ENCODE measurements around the gene SYNPO2L.
"Not testable (repeated sequence)": the region's sequence is repeated elsewhere in the genome, so short reads cannot be mapped to it uniquely, and the experiment has no call there.

The SYNPO2L gene, protein sequence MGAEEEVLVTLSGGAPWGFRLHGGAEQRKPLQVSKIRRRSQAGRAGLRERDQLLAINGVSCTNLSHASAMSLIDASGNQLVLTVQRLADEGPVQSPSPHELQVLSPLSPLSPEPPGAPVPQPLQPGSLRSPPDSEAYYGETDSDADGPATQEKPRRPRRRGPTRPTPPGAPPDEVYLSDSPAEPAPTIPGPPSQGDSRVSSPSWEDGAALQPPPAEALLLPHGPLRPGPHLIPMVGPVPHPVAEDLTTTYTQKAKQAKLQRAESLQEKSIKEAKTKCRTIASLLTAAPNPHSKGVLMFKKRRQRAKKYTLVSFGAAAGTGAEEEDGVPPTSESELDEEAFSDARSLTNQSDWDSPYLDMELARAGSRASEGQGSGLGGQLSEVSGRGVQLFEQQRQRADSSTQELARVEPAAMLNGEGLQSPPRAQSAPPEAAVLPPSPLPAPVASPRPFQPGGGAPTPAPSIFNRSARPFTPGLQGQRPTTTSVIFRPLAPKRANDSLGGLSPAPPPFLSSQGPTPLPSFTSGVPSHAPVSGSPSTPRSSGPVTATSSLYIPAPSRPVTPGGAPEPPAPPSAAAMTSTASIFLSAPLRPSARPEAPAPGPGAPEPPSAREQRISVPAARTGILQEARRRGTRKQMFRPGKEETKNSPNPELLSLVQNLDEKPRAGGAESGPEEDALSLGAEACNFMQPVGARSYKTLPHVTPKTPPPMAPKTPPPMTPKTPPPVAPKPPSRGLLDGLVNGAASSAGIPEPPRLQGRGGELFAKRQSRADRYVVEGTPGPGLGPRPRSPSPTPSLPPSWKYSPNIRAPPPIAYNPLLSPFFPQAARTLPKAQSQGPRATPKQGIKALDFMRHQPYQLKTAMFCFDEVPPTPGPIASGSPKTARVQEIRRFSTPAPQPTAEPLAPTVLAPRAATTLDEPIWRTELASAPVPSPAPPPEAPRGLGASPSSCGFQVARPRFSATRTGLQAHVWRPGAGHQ

DNA sequence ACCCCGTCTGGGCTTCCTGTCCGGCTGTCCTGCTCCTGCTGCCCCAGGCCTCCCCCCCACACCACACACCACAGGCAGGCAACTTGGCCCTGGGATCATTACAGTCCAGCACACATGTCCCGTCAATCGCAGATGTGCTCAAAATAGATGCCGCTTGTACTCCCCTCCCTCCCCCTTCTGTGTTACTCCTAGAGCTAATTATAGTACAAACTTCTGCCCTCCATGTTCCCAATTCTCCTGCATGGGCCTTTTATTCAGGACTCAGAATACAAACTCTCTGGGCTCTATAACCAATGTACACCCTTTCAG lies at the start of gene SYNPO2L:
TSS of gene SYNPO2L (minus strand) at position 40 of the 309 bp plus-strand sequence. CDS start 107 bp downstream, outside the sequence.
- Histone ChIP-seq H3K4me1 (ENCODE audit: control insufficient read depth, insufficient read depth, low read length) (no peaks in the 10 kb centered on the region; the same call in 1 of the 2 replicates), H3K36me3 (ENCODE audit: control insufficient read depth, insufficient read depth, low read length) (no peaks in the 10 kb centered on the region), H3K9me3 (ENCODE audit: control insufficient read depth, insufficient read depth, low read depth, low read length) (no peaks in the 10 kb centered on the region), H3K9ac (ENCODE audit: low read length) (no peak within 1 kb of the TSS), H3K27me3 (ENCODE audit: control insufficient read depth, insufficient read depth, low read length) (no peaks in the 10 kb centered on the region), H3K27ac (ENCODE audit: low read depth, low read length) (no peak within 1 kb of the TSS), H3K4me3 (ENCODE audit: low read depth, low read length) (no peak within 1 kb of the TSS)

DNA sequence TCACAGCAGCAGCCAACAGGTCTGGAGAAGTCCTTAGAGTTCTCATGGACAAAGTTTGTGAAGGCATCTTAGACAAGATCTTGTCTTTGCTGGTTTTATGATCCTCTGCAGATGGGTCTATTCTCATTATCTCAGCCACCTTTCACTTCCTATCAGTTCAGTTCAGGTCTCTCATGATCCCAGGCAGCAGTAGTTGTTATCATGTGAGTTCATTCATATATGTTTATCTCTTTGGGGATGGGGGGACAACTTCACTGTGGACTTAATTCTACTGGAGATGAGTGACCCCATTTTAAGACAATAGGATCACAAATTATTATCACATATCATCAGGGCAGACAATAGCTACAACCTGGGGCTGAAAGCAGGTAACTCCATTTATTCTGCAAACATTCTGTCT lies 48.1 kb upstream of the SYNPO2L start:
- not testable (repeated sequence) for H3K36me3 ChIP-seq (ENCODE audit: control insufficient read depth, insufficient read depth, low read length)

DNA sequence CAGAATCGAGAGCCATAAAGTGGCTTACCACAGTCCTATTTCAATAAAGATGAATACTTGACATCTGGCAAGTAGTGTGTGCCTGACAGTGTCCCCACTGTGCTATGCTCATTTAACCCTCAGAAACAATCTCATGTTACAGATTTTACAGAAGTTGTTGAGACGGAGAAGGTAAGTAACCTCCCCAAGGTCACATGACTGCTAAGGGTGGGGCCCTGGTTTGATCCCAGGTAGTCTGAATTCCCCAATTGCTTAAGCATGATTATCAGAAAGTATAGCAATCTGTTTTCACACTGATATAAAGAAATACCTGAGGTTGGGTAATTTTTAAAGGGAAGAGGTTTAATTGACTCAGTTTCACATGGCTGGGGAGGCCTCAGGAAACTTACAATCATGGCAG lies 43.0 kb upstream of the SYNPO2L start:
- not testable (repeated sequence) for H3K9ac ChIP-seq (ENCODE audit: low read length); H3K4me3 ChIP-seq (ENCODE audit: low read depth, low read length); H3K36me3 ChIP-seq (ENCODE audit: control insufficient read depth, insufficient read depth, low read length); H3K27me3 ChIP-seq (ENCODE audit: control insufficient read depth, insufficient read depth, low read length); H3K4me1 ChIP-seq (ENCODE audit: control insufficient read depth, insufficient read depth, low read length); H3K27ac ChIP-seq (ENCODE audit: low read depth, low read length); H3K9me3 ChIP-seq (ENCODE audit: control insufficient read depth, insufficient read depth, low read depth, low read length)

More for the DNA sequence above, 48.1 kb upstream of the SYNPO2L start:
- H3K4me1 ChIP-seq (ENCODE audit: control insufficient read depth, insufficient read depth, low read length); H3K9ac ChIP-seq (ENCODE audit: low read length); H3K9me3 ChIP-seq (ENCODE audit: control insufficient read depth, insufficient read depth, low read depth, low read length); H3K27me3 ChIP-seq (ENCODE audit: control insufficient read depth, insufficient read depth, low read length); H3K4me3 ChIP-seq (ENCODE audit: low read depth, low read length); H3K27ac ChIP-seq (ENCODE audit: low read depth, low read length): not testable (repeated sequence)

DNA sequence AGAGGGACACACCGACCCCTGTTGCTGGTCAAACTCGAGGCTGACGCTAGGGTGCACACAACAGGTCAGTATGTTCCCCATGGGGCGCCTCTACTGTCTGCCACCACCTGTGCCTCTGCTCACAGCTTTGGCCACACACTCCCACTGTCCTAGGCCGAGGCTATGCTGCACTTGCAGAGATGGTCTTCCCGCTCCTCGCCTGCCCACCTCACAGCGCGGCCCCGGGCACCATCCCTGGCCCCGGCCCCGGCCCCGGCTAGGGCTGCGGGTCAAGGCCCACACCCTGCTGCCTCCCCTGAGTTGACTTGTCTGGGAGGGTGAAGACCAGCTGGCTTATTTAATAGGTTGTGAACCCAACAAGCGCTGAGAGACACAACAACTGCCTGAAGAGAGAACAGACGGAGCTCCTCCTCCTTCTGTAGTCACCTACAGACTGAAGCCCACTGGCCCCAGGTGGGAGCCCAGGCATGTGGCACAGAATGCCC lies 41.9 kb upstream of the SYNPO2L start, which contains the start of gene AGAP5:
TSS of gene AGAP5 (minus strand) at position 435 of the 485 bp plus-strand sequence. CDS start at position 81, 354 bp downstream.
- H3K4me3 ChIP-seq (ENCODE audit: low read depth, low read length); H3K27me3 ChIP-seq (ENCODE audit: control insufficient read depth, insufficient read depth, low read length); H3K4me1 ChIP-seq (ENCODE audit: control insufficient read depth, insufficient read depth, low read length); H3K9me3 ChIP-seq (ENCODE audit: control insufficient read depth, insufficient read depth, low read depth, low read length); H3K36me3 ChIP-seq (ENCODE audit: control insufficient read depth, insufficient read depth, low read length); H3K27ac ChIP-seq (ENCODE audit: low read depth, low read length); H3K9ac ChIP-seq (ENCODE audit: low read length): not testable (repeated sequence)

DNA sequence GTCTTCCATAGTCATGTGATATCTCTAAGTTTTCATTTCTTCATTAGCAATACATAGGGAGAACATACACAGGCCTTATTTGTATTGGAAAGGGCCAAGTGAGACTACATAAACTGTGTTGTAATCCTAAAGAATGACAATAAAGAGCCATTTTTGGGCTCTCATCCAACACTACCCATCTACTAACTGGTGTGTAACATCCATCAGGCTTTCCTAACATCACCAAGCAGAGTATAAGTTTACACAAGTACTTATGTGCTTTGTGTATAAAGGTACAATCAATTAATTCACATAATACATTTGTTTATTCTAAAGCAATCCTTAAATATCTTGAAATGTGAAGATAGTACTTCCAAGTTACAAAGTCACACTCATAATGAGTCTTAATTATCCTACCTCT lies 39.5 kb upstream of the SYNPO2L start:
- not testable (repeated sequence) for H3K27me3 ChIP-seq (ENCODE audit: control insufficient read depth, insufficient read depth, low read length); H3K4me3 ChIP-seq (ENCODE audit: low read depth, low read length); H3K9me3 ChIP-seq (ENCODE audit: control insufficient read depth, insufficient read depth, low read depth, low read length); H3K4me1 ChIP-seq (ENCODE audit: control insufficient read depth, insufficient read depth, low read length); H3K9ac ChIP-seq (ENCODE audit: low read length); H3K27ac ChIP-seq (ENCODE audit: low read depth, low read length); H3K36me3 ChIP-seq (ENCODE audit: control insufficient read depth, insufficient read depth, low read length)

DNA sequence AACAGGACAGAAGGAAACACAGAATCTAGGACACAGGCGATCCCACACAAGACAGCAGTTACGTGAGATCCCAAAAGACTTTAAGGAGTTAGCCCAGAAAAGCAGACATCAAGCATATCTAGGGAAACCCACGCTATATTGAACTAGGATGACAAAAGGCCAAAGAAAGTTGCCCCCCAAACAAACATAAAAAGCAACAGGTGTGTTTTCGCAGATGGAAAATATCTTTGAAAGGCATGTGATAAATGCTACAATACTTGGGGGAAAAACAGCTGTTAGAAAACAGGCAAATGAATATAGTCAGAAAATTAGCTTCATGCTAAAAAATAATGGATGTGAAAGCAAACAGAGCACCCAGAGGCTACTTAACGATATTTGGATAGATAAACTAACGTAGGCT lies 34.9 kb upstream of the SYNPO2L start:
- not testable (repeated sequence) for H3K9ac ChIP-seq (ENCODE audit: low read length); H3K4me1 ChIP-seq (ENCODE audit: control insufficient read depth, insufficient read depth, low read length); H3K27ac ChIP-seq (ENCODE audit: low read depth, low read length); H3K36me3 ChIP-seq (ENCODE audit: control insufficient read depth, insufficient read depth, low read length); H3K27me3 ChIP-seq (ENCODE audit: control insufficient read depth, insufficient read depth, low read length); H3K4me3 ChIP-seq (ENCODE audit: low read depth, low read length); H3K9me3 ChIP-seq (ENCODE audit: control insufficient read depth, insufficient read depth, low read depth, low read length)

DNA sequence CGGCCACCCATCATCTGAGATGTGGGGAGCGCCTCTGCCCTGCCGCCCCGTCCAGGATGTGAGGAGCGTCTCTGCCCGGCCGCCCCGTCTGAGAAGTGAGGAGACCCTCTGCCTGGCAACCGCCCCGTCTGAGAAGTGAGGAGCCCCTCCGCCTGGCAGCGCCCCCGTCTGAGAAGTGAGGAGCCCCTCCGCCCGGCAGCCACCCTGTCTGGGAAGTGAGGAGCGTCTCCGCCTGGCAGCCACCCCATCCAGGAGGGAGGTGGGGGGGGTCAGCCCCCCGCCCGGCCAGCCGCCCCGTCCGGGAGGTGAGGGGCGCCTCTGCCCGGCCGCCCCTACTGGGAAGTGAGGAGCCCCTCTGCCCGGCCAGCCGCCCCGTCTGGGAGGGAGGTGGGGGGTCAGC lies 33.8 kb upstream of the SYNPO2L start:
- not testable (repeated sequence) for H3K9ac ChIP-seq (ENCODE audit: low read length); H3K4me3 ChIP-seq (ENCODE audit: low read depth, low read length); H3K36me3 ChIP-seq (ENCODE audit: control insufficient read depth, insufficient read depth, low read length); H3K27me3 ChIP-seq (ENCODE audit: control insufficient read depth, insufficient read depth, low read length); H3K9me3 ChIP-seq (ENCODE audit: control insufficient read depth, insufficient read depth, low read depth, low read length); H3K27ac ChIP-seq (ENCODE audit: low read depth, low read length); H3K4me1 ChIP-seq (ENCODE audit: control insufficient read depth, insufficient read depth, low read length)

DNA sequence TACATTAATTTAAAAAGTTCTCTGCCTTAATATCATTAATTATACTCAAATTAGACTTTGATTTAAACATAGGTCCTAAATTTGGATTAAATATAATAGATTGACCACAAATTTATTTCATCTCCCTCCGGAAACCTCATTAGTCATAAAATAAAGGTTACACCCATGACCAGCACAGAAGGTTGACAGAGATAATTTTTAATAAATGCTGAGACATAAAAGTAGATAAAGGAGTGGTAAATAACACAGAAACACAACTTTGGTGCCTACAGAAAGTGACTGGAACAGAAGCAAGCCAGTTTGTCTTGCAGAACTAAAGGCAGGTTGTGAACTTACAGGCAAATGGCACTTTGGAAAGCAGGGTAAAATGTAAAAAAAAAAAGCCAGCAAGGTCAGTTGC lies 31.8 kb upstream of the SYNPO2L start:
- not testable (repeated sequence) for H3K4me1 ChIP-seq (ENCODE audit: control insufficient read depth, insufficient read depth, low read length); H3K27ac ChIP-seq (ENCODE audit: low read depth, low read length); H3K9me3 ChIP-seq (ENCODE audit: control insufficient read depth, insufficient read depth, low read depth, low read length); H3K9ac ChIP-seq (ENCODE audit: low read length); H3K27me3 ChIP-seq (ENCODE audit: control insufficient read depth, insufficient read depth, low read length); H3K36me3 ChIP-seq (ENCODE audit: control insufficient read depth, insufficient read depth, low read length); H3K4me3 ChIP-seq (ENCODE audit: low read depth, low read length)

DNA sequence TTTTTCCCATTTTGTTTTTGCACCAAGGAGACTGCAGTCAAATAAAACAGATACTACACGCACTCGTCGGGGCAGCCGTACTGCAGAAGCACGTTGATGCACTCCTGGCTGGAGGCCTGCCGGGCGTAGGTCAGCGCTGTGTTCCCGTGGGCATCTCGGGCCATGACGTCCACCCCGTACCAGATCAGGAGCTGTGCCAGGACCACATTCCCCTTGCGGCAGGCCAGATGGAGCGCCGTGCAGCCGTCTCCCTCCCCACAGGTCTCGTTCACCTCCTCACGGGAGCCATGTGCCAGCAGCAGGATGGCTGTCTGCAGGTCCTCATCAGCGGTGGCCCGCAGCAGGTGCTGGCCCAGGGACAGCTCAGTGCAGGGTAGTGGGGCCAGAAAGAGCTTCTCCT lies 18.7 kb upstream of the SYNPO2L start:
- H3K9me3 ChIP-seq (ENCODE audit: control insufficient read depth, insufficient read depth, low read depth, low read length); H3K9ac ChIP-seq (ENCODE audit: low read length); H3K27ac ChIP-seq (ENCODE audit: low read depth, low read length); H3K27me3 ChIP-seq (ENCODE audit: control insufficient read depth, insufficient read depth, low read length); H3K4me1 ChIP-seq (ENCODE audit: control insufficient read depth, insufficient read depth, low read length); H3K36me3 ChIP-seq (ENCODE audit: control insufficient read depth, insufficient read depth, low read length); H3K4me3 ChIP-seq (ENCODE audit: low read depth, low read length): not testable (repeated sequence)

DNA sequence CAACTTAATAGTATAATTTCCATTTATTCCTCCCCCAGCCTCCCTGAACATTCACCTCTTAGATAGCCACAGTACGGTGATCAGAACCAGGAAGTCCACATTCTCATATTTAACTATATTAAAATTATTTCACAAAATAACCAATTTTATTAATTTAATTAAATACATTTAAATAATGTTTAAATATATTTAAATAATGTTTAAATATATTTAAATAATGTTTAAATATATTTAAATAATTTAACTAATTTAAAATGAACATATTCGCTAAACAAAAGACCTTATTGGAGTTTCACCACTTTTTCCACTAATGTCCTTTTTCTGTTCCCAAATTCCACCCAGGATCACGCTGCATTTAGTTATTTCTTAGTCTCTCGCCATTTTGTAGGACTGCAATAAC lies 12.5 kb upstream of the SYNPO2L start:
- not testable (repeated sequence) for H3K9ac ChIP-seq (ENCODE audit: low read length); H3K4me1 ChIP-seq (ENCODE audit: control insufficient read depth, insufficient read depth, low read length); H3K27ac ChIP-seq (ENCODE audit: low read depth, low read length); H3K36me3 ChIP-seq (ENCODE audit: control insufficient read depth, insufficient read depth, low read length); H3K9me3 ChIP-seq (ENCODE audit: control insufficient read depth, insufficient read depth, low read depth, low read length); H3K27me3 ChIP-seq (ENCODE audit: control insufficient read depth, insufficient read depth, low read length); H3K4me3 ChIP-seq (ENCODE audit: low read depth, low read length)

DNA sequence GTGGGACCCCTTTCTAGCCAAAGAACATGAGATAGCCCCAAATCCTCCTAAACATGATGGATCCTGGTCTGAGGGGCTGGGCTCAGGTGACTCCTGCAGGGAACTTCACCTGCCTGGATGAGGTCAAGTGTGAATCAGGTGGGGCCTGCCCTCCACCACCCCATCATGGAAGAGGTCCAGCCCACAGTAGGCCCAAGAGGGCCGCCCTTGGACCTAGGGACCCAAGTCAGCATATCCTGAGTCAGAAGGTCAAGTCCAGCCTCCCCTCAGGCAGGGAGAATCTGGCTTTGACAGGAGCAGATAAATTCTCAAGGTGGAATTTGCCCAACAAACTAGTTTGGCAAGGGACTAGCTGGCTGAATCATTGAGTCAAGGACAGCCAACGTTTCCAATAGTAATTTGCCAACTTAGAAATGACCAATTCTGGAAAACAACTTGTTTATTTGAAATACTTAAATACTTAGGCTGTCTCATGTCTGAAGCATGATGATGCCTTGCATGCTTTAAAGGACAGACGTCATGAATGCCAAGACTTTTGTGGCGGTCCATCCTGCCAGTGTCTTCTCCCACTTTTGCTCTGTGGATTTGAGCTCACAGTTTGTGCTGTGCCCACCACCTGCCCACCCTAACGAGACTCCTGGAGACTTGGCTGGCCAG lies 10.5 kb upstream of the SYNPO2L start:
- H3K36me3 ChIP-seq (ENCODE audit: control insufficient read depth, insufficient read depth, low read length); H3K9ac ChIP-seq (ENCODE audit: low read length); H3K27ac ChIP-seq (ENCODE audit: low read depth, low read length); H3K4me3 ChIP-seq (ENCODE audit: low read depth, low read length); H3K9me3 ChIP-seq (ENCODE audit: control insufficient read depth, insufficient read depth, low read depth, low read length); H3K27me3 ChIP-seq (ENCODE audit: control insufficient read depth, insufficient read depth, low read length); H3K4me1 ChIP-seq (ENCODE audit: control insufficient read depth, insufficient read depth, low read length): not testable (repeated sequence)
